HepG2 (cell line): ENCODE data around the gene HMGCLL1. TPM values are rescaled to one million over a fixed set of nuclear protein-coding genes. Genes with fewer than 3 reads are reported as not detected.

ENCODE experiments used
- ATAC-seq: fragments of 200-7000 bp; cut with Tn5 transposase; 3 replicates; pipeline ENCODE4 v1.9.1; 2020; ENCODE audit warnings: mild to moderate bottlenecking, moderate library complexity
- Bru-seq: library from RNA; stranded (reverse); fragments of 400-500 nt; gene quantifications from one replicate; lab custom pipeline; 2021; lab: Mats Ljungman, UMichigan
- BruChase-seq, 2 experiments: library from RNA; stranded (reverse); fragments of 400-500 nt; gene quantifications; one replicate each; lab custom pipeline; 2021; lab: Mats Ljungman, UMichigan
- BruUV-seq: library from RNA; stranded (reverse); fragments of 400-500 nt; replicated peaks from 2 replicates; lab custom pipeline; 2021; lab: Mats Ljungman, UMichigan
- CTCF ChIA-PET: fragments of 300-600 bp; formaldehyde crosslinking; extraction: SDS; loops from one replicate; lab custom pipeline; 2021; ENCODE audit warnings: low total read pairs, inconsistent platforms, low intra/inter-chr PET ratio; lab: Yijun Ruan, JAX
- POLR2A ChIA-PET: fragments of 350-600 bp; sonication (Branson Sonifier 250); formaldehyde crosslinking; loops from one replicate; lab custom pipeline; 2020; ENCODE audit warnings: antibody characterized with exemption, inconsistent platforms; lab: Yijun Ruan, JAX
- DNase-seq: peaks from one replicate; pipeline ENCODE4 v3.0.0-alpha.2; 2015; ENCODE audit warnings: low spot score
- FAIRE-seq: peaks from 3 replicates; lab custom pipeline; 2011; peaks lifted over from hg19 to GRCh38; lab: Jason Lieb, UNC
- H2AFZ ChIP-seq: one replicate; pipeline ENCODE4 v1.6.1; 2011; ENCODE audit warnings: low read length, inconsistent platforms
- H3K27ac ChIP-seq: fragments of 300-600 bp; 3 replicates; pipeline ENCODE4 v1.8.0; 2011; ENCODE audit warnings: mixed run types, mild to moderate bottlenecking, mixed read lengths, low read length, inconsistent platforms; ENCODE audit not compliant: insufficient read depth; ENCODE audit errors: extremely low read length
- H3K27me3 ChIP-seq, 2 experiments: fragments of 200-600 bp in 1 of 2; 2 replicates in 1 of 2; 3 replicates in 1 of 2; pipeline versions ENCODE4 v1.6.0 to v1.8.0; 2011; ENCODE audit warnings: low read length in 2 of 2, mild to moderate bottlenecking in 2 of 2, moderate library complexity in 2 of 2, inconsistent platforms in 1 of 2; ENCODE audit not compliant: insufficient read depth in 2 of 2, control insufficient read depth in 1 of 2
- H3K36me3 ChIP-seq, 2 experiments: fragments of 200-600 bp in 1 of 2; replicated peaks in 1 of 2; 2 replicates in 1 of 2; 3 replicates in 1 of 2; pipeline versions ENCODE4 v1.5.1 to v1.8.0; 2011; ENCODE audit warnings: low read length in 2 of 2, inconsistent platforms in 1 of 2; ENCODE audit not compliant: insufficient read depth in 2 of 2, control insufficient read depth in 1 of 2
- H3K4me1 ChIP-seq: 2 replicates; pipeline ENCODE4 v1.5.1; 2012; ENCODE audit warnings: low read length, inconsistent platforms; ENCODE audit not compliant: insufficient read depth
- H3K4me2 ChIP-seq: 2 replicates; pipeline ENCODE4 v1.6.0; 2011; ENCODE audit warnings: low read depth, low read length, inconsistent platforms
- H3K4me3 ChIP-seq, 3 experiments: fragments of 200-600 bp in 1 of 3; sonication (generic), shearing (Covaris generic) in 1 of 3; replicated peaks in 1 of 3; 2 replicates each; pipeline ENCODE4 v1.5.1; 2011 to 2016; ENCODE audit warnings: low read length in 3 of 3, inconsistent platforms in 2 of 3, low read depth in 2 of 3, mild to moderate bottlenecking in 2 of 3, control low read depth in 1 of 3, mixed read lengths in 1 of 3; ENCODE audit not compliant: insufficient read depth in 1 of 3
- H3K79me2 ChIP-seq: one replicate; pipeline ENCODE4 v1.6.1; 2011; ENCODE audit warnings: low read length, inconsistent platforms; ENCODE audit not compliant: insufficient read depth
- H3K9ac ChIP-seq: 2 replicates; pipeline ENCODE4 v1.6.0; 2011; ENCODE audit warnings: mild to moderate bottlenecking, low read depth, low read length, inconsistent platforms; ENCODE audit not compliant: insufficient read depth
- H3K9me3 ChIP-seq: 2 replicates; pipeline ENCODE4 v1.5.1; 2012; ENCODE audit warnings: mild to moderate bottlenecking, low read length
- H4K20me1 ChIP-seq: 2 replicates; pipeline ENCODE4 v1.6.0; 2011; ENCODE audit warnings: inconsistent platforms, mild to moderate bottlenecking, low read length, moderate library complexity; ENCODE audit not compliant: insufficient read depth
- AGO2 ChIP-seq: fragments of 200-400 bp; formaldehyde crosslinking; optimal IDR thresholded peaks from 2 replicates; pipeline ENCODE3; 2017; ENCODE audit warnings: mild to moderate bottlenecking, low read depth, low read length, moderate library complexity
- IKZF4 ChIP-seq: sonication (generic); formaldehyde crosslinking; IDR thresholded peaks from 2 replicates; pipeline ENCODE4 v1.5.1; 2020; ENCODE audit warnings: borderline replicate concordance, mild to moderate bottlenecking, low read depth, missing genetic modification reagents; ENCODE audit errors: not compliant biosample characterization
- JDP2 ChIP-seq: sonication (generic); formaldehyde crosslinking; IDR thresholded peaks from 2 replicates; pipeline ENCODE4 v1.8.1; 2022; ENCODE audit warnings: missing genetic modification reagents, borderline replicate concordance
- MTA3 ChIP-seq: sonication (generic); formaldehyde crosslinking; IDR thresholded peaks from 2 replicates; pipeline ENCODE4 v1.4.0; 2020; ENCODE audit warnings: missing genetic modification reagents
- MTF1 ChIP-seq: sonication (generic); formaldehyde crosslinking; IDR thresholded peaks from 2 replicates; pipeline ENCODE4 v1.5.0; 2020; ENCODE audit warnings: missing genetic modification reagents
- ZNF121 ChIP-seq: sonication (generic); formaldehyde crosslinking; IDR thresholded peaks from 2 replicates; pipeline ENCODE4 v1.5.0; 2020; ENCODE audit warnings: mild to moderate bottlenecking, missing genetic modification reagents
- ZNF30 ChIP-seq: sonication (generic); formaldehyde crosslinking; IDR thresholded peaks from 2 replicates; pipeline ENCODE4 v1.5.0; 2020; ENCODE audit warnings: mild to moderate bottlenecking, missing genetic modification reagents
- ZNF331 ChIP-seq: sonication (generic); formaldehyde crosslinking; IDR thresholded peaks from 2 replicates; pipeline ENCODE4 v1.4.0; 2020; ENCODE audit warnings: missing genetic modification reagents
- ZNF362 ChIP-seq: sonication (generic); formaldehyde crosslinking; IDR thresholded peaks from 2 replicates; pipeline ENCODE4 v1.4.0; 2020; ENCODE audit warnings: missing genetic modification reagents, mild to moderate bottlenecking, borderline replicate concordance
- ZNF549 ChIP-seq: sonication (generic); formaldehyde crosslinking; IDR thresholded peaks from 2 replicates; pipeline ENCODE4 v1.5.0; 2020; ENCODE audit warnings: missing genetic modification reagents
- ZNF747 ChIP-seq: sonication (generic); formaldehyde crosslinking; IDR thresholded peaks from 2 replicates; pipeline ENCODE4 v1.8.1; 2023; ENCODE audit warnings: missing genetic modification reagents, mild to moderate bottlenecking, borderline replicate concordance
- WGBS: methylation state at CpG from one replicate; pipeline ENCODE4 v1.1.6; 2017; ENCODE audit warnings: low lambda C conversion rate; 5-methylcytosine and 5-hydroxymethylcytosine counted together
- in situ Hi-C: cut with HindIII; loops from 2 replicates; pipeline ENCODE4 v1.10.0; 2017; ENCODE audit warnings: low pct_unique_long_range_greater_than_20kb; ENCODE audit not compliant: extremely low pct_ligation_motif_present
- intact Hi-C: fragments of 100-400 bp; cut with micrococcal nuclease; formaldehyde crosslinking; loops from one replicate; pipeline ENCODE4 v1.10.0; 2022; ENCODE audit not compliant: unreplicated experiment
- long read RNA-seq, 2 experiments: library from RNA in 1 of 2; library from polyadenylated mRNA in 1 of 2; stranded (forward) in 1 of 2; unstranded in 1 of 2; transcript quantifications; one replicate each; pipeline ENCODE4 v2.0.0, GENCODE V29; 2019 to 2022
- polyA minus RNA-seq, 3 experiments: library from RNA; depleted of rRNA, polyadenylated mRNA; stranded (reverse); fragments of >200 nt; gene quantifications; 2 replicates each; pipeline ENCODE4 v1.2.3, GENCODE V29; 2011; ENCODE audit warnings: low replicate concordance in 1 of 3
- polyA plus RNA-seq, 8 experiments: library from polyadenylated mRNA; depleted of rRNA in 3 of 8; stranded (reverse) in 7 of 8; unstranded in 1 of 8; fragments of >200 nt; fragmentation: Illumina TruSeq in 4 of 8; extraction: Trizol in 4 of 8; gene quantifications; 2 replicates each; pipeline versions ENCODE4 v1.2.1 to v1.2.3, GENCODE V29; 2011 to 2016; ENCODE audit warnings: low read depth in 4 of 8, missing spikeins in 1 of 8, mixed read lengths in 1 of 8; ENCODE audit not compliant: insufficient read depth in 1 of 8
- total RNA-seq, 5 experiments: library from RNA; depleted of rRNA; stranded (reverse); fragments of >200 nt; fragmentation: Illumina TruSeq; extraction: Trizol; gene quantifications; 2 replicates each; pipeline ENCODE4 v1.2.3, GENCODE V29; 2016; ENCODE audit warnings: low read depth in 1 of 5
- TF ChIP-seq, protein P1 (sequence below): sonication (generic); formaldehyde crosslinking; IDR thresholded peaks from 2 replicates; pipeline ENCODE4 v1.4.0; 2020; ENCODE audit warnings: missing genetic modification reagents

Gene HMGCLL1
- total RNA-seq (2016; rRNA removed; fragmentation: Illumina TruSeq; extraction: Trizol): not detected in 2 replicates
- total RNA-seq (2016; cell fraction: cytosol; rRNA removed; fragmentation: Illumina TruSeq; extraction: Trizol; ENCODE audit: low read depth): not detected in 2 replicates
- total RNA-seq (2016; cell fraction: insoluble cytoplasmic fraction; rRNA removed; fragmentation: Illumina TruSeq; extraction: Trizol): not detected in 2 replicates
- total RNA-seq (2016; cell fraction: membrane; rRNA removed; fragmentation: Illumina TruSeq; extraction: Trizol): not detected in 2 replicates
- not detected in 2 replicates for total RNA-seq (2016; cell fraction: nucleus; rRNA removed; fragmentation: Illumina TruSeq; extraction: Trizol)
- not detected in 2 replicates for polyA plus RNA-seq (2011; rRNA removed)
- polyA plus RNA-seq (2011; cell fraction: cytosol; rRNA removed): not detected in 2 replicates
- polyA plus RNA-seq (2011; cell fraction: nucleus; rRNA removed): not detected in 2 replicates
- not detected in 2 replicates for polyA plus RNA-seq (2012)
- not detected in 2 replicates for polyA plus RNA-seq (2016; cell fraction: cytosol; fragmentation: Illumina TruSeq; extraction: Trizol; ENCODE audit: low read depth)
- polyA plus RNA-seq (2016; cell fraction: insoluble cytoplasmic fraction; fragmentation: Illumina TruSeq; extraction: Trizol; ENCODE audit: low read depth): not detected in 2 replicates
- not detected in 2 replicates for polyA plus RNA-seq (2016; cell fraction: membrane; fragmentation: Illumina TruSeq; extraction: Trizol; ENCODE audit: low read depth)
- not detected in 2 replicates for polyA plus RNA-seq (2016; cell fraction: nucleus; fragmentation: Illumina TruSeq; extraction: Trizol; ENCODE audit: insufficient read depth, low read depth)
- polyA minus RNA-seq (2011; rRNA and poly(A)+ RNA removed; ENCODE audit: low replicate concordance): not detected in 2 replicates
- not detected in 2 replicates for polyA minus RNA-seq (2011; cell fraction: cytosol; rRNA and poly(A)+ RNA removed)
- not detected in 2 replicates for polyA minus RNA-seq (2011; cell fraction: nucleus; rRNA and poly(A)+ RNA removed)
- Bru-seq, nascent RNA: not detected
- BruChase-seq, experiment 1, labeled RNA remaining after a 6-hour chase: not detected
- not detected for BruChase-seq, experiment 2, labeled RNA remaining after a 2-hour chase
- long read RNA-seq, experiment 1: 0 reads
- long read RNA-seq, experiment 2: 0 reads

DNA sequence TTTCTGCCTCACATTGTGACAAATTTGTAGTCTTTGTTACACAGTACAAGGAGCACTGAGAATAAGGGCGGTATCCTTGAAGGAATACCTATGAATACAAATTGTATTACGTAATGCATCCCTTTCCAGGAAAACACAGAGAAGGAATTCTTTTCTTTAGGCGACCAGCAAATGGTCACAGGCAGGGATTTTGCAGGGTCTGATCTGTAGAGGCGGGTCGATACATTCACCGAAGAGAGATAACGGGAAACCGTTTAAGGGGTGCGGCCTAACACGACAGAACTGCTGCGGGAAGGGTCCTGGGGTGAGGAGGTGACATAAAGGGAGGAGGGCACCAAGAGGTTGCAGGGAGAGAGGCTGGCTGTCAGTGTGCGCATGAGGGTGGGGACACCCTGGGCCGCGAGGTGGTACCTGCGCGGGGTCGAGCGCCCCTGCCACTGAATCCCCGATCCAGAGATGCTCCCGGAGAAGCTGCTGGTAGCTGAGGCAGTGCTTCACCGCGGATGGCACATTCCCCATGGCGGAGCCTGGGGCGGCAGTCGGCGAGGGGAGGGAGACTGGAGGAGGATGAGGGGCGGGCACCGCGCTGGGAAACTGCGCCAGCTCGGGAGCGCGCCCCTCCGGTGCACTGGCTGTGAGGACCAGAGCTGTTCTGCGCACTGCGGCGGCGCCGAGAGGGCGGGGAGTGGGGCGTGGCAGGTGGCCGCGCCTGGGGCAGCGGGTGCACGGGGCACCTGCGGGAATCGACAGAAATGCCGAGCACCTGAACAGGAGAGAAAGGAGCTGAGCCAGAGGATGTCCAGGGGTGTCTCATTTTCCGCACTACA lies at the start of gene HMGCLL1:
Gene HMGCLL1, minus strand, starts transcription at position 656 of the 827 bp plus-strand sequence. Its CDS starts 137 bp downstream, at position 519.
- no peak for DNase-seq
- H3K79me2 ChIP-seq: no peaks in the 10 kb centered on the region
- no peaks in the 10 kb centered on the region for H3K9me3 ChIP-seq
- ATAC-seq: peak; percentile 91
- ChIA-PET POLR2A (no interaction called here), CTCF (no interaction called here)
- peak within 1 kb of the TSS in 1 of 3 experiments; percentile 26; a peak in 1 of 6 replicates for H3K4me3 ChIP-seq
- no peaks in the 10 kb centered on the region for H3K36me3 ChIP-seq
- no peak for FAIRE-seq
- intact Hi-C loops (no loop called here), in situ Hi-C loops (no loop called here)
- H4K20me1 ChIP-seq: no peaks in the 10 kb centered on the region
- no peak within 1 kb of the TSS for H2AFZ ChIP-seq
- H3K27me3 ChIP-seq: peaks cover 0 to 10% of the 10 kb centered on the region in 2 experiments; a peak in 2 of 5 replicates
- peak within 1 kb of the TSS; percentile 22 for H3K4me2 ChIP-seq
- no peak within 1 kb of the TSS for H3K27ac ChIP-seq
- no TSS peak for BruUV-seq
- 18% methylated on average over 48 of the region's 49 CpGs for WGBS
- H3K9ac ChIP-seq: no peak within 1 kb of the TSS
- H3K4me1 ChIP-seq: no peaks in the 10 kb centered on the region
- TF ChIP-seq ZNF747: no peak
- no peak for TF ChIP-seq ZNF30
- no peak for TF ChIP-seq ZNF362 (CRISPR knock-in tag)
- no peak for TF ChIP-seq MTF1 (CRISPR knock-in tag)
- TF ChIP-seq, protein P1, sequence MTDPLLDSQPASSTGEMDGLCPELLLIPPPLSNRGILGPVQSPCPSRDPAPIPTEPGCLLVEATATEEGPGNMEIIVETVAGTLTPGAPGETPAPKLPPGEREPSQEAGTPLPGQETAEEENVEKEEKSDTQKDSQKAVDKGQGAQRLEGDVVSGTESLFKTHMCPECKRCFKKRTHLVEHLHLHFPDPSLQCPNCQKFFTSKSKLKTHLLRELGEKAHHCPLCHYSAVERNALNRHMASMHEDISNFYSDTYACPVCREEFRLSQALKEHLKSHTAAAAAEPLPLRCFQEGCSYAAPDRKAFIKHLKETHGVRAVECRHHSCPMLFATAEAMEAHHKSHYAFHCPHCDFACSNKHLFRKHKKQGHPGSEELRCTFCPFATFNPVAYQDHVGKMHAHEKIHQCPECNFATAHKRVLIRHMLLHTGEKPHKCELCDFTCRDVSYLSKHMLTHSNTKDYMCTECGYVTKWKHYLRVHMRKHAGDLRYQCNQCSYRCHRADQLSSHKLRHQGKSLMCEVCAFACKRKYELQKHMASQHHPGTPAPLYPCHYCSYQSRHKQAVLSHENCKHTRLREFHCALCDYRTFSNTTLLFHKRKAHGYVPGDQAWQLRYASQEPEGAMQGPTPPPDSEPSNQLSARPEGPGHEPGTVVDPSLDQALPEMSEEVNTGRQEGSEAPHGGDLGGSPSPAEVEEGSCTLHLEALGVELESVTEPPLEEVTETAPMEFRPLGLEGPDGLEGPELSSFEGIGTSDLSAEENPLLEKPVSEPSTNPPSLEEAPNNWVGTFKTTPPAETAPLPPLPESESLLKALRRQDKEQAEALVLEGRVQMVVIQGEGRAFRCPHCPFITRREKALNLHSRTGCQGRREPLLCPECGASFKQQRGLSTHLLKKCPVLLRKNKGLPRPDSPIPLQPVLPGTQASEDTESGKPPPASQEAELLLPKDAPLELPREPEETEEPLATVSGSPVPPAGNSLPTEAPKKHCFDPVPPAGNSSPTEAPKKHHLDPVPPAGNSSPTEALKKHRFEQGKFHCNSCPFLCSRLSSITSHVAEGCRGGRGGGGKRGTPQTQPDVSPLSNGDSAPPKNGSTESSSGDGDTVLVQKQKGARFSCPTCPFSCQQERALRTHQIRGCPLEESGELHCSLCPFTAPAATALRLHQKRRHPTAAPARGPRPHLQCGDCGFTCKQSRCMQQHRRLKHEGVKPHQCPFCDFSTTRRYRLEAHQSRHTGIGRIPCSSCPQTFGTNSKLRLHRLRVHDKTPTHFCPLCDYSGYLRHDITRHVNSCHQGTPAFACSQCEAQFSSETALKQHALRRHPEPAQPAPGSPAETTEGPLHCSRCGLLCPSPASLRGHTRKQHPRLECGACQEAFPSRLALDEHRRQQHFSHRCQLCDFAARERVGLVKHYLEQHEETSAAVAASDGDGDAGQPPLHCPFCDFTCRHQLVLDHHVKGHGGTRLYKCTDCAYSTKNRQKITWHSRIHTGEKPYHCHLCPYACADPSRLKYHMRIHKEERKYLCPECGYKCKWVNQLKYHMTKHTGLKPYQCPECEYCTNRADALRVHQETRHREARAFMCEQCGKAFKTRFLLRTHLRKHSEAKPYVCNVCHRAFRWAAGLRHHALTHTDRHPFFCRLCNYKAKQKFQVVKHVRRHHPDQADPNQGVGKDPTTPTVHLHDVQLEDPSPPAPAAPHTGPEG (CRISPR knock-in tag): no peak
- no peak for TF ChIP-seq MTA3 (CRISPR knock-in tag)
- TF ChIP-seq ZNF121 (CRISPR knock-in tag): no peak
- no peak for TF ChIP-seq IKZF4
- no peak for TF ChIP-seq ZNF549 (CRISPR knock-in tag)
- TF ChIP-seq AGO2: no peak
- TF ChIP-seq JDP2: no peak
- no peak for TF ChIP-seq ZNF331 (CRISPR knock-in tag)
